Mesothelial cell of epicardium (in vitro differentiated cells): ENCODE measurements around the gene DSC2. TPM values are rescaled to one million over a fixed set of nuclear protein-coding genes. Genes with fewer than 3 reads are reported as not detected.

ENCODE experiments used
- DNase-seq, 2 experiments: peaks; one replicate each; pipeline ENCODE4 v3.0.0; 2021; ENCODE audit warnings: low spot score in 2 of 2; ENCODE audit not compliant: unreplicated experiment in 2 of 2
- H3K27ac Mint-ChIP-seq: 2 replicates; pipeline ENCODE4 v1.8.0; 2021; ENCODE audit warnings: mixed read lengths
- H3K27me3 Mint-ChIP-seq: 2 replicates; pipeline ENCODE4 v1.8.0; 2021; ENCODE audit warnings: low read depth, mixed read lengths
- H3K36me3 Mint-ChIP-seq: 2 replicates; pipeline ENCODE4 v1.8.0; 2021; ENCODE audit warnings: mixed read lengths
- H3K4me1 Mint-ChIP-seq: 2 replicates; pipeline ENCODE4 v1.8.0; 2021; ENCODE audit warnings: mixed read lengths
- H3K4me3 Mint-ChIP-seq: 2 replicates; pipeline ENCODE4 v1.8.0; 2021; ENCODE audit warnings: mild to moderate bottlenecking, moderate library complexity, mixed read lengths
- H3K9me3 Mint-ChIP-seq: 2 replicates; pipeline ENCODE4 v1.8.0; 2021; ENCODE audit warnings: mixed read lengths
- total RNA-seq: library from RNA; stranded (reverse); gene quantifications from 3 replicates; pipeline ENCODE4 v1.2.1, GENCODE V29; 2021
- TF ChIP-seq, protein P1 (sequence below): fragments of 200-600 bp; sonication (generic); IDR thresholded peaks from one replicate; pipeline ENCODE4 v1.5.0; 2021; ENCODE audit warnings: antibody characterized with exemption; ENCODE audit not compliant: unreplicated experiment

Gene DSC2
- total RNA-seq, 1 donor from 2014 or later, result 61.3 TPM

DNA sequence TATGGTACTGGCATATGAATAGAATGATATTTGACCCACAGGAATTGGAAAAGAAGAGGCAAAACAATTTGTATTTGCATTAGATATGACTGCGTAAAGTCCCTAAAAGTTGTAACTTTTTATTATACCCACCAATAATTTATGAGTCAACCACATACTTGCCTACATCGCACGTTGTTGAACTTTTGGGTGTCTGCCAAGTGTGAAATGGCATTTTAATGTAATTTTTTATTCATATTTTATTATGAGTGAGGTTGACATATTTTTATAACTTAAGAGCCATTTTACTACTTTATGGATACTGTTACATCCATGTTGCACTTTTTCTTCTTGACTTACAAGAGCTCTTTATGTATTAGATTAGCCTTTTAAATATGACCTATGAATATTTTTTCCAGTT, 4.6 kb downstream of the DSC2 start:
- Mint-ChIP-seq H3K27me3 (no peaks in the 10 kb centered on the region), H3K36me3 (peaks cover 6% of the 10 kb centered on the region), H3K4me1 (peaks cover 32% of the 10 kb centered on the region), H3K4me3 (no peak overlapping the region), H3K9me3 (no peaks in the 10 kb centered on the region), H3K27ac (no peak overlapping the region)
- DNase-seq, result no peak
- TF ChIP-seq, protein P1, sequence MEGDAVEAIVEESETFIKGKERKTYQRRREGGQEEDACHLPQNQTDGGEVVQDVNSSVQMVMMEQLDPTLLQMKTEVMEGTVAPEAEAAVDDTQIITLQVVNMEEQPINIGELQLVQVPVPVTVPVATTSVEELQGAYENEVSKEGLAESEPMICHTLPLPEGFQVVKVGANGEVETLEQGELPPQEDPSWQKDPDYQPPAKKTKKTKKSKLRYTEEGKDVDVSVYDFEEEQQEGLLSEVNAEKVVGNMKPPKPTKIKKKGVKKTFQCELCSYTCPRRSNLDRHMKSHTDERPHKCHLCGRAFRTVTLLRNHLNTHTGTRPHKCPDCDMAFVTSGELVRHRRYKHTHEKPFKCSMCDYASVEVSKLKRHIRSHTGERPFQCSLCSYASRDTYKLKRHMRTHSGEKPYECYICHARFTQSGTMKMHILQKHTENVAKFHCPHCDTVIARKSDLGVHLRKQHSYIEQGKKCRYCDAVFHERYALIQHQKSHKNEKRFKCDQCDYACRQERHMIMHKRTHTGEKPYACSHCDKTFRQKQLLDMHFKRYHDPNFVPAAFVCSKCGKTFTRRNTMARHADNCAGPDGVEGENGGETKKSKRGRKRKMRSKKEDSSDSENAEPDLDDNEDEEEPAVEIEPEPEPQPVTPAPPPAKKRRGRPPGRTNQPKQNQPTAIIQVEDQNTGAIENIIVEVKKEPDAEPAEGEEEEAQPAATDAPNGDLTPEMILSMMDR, result no peak

DNA sequence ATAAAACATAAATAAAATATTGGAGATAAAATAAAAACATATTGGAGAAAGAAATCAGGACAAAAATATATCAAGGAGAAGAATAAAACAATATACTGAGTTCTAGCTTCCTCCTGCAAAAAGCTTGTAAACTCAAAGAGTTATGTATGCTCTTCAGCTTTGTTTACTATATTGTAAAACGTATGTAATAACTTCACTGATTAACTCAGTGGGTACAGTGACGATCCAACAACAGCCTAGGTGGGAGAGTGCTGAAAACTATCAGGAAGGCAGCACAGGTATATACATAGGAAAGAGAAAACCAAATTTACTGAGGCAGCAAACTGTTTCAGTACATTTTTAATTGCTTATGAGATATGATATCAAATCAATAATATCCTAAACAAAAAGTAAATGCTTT, 8.3 kb downstream of the DSC2 start:
- Mint-ChIP-seq H3K36me3 (peaks cover 34% of the 10 kb centered on the region), H3K27ac (no peak overlapping the region), H3K4me3 (no peak overlapping the region), H3K27me3 (no peaks in the 10 kb centered on the region), H3K4me1 (peaks cover 11% of the 10 kb centered on the region), H3K9me3 (no peaks in the 10 kb centered on the region)
- DNase-seq, result no peak
- TF ChIP-seq, protein P1, result no peak

DNA sequence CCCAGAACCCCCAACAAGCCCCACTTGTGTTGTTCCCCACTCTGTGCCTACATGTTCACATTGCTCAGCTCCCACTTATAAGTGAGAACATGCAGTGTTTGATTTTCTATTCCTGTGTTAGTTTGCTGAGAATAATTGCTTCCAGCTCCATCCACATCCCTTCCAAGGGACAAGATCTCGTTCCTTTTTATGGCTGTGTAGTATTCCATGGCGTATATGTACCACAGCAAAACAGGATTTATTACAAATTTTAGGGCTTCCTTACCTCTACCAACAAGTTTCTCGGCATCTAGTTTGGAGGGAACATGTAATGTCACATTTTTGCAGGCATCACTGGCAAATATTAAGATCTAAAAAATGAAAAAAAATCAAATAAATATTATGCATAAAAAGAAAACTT, 8.9 kb downstream of the DSC2 start:
- Mint-ChIP-seq H3K4me3 (no peak overlapping the region), H3K4me1 (peaks cover 8% of the 10 kb centered on the region)

DNA sequence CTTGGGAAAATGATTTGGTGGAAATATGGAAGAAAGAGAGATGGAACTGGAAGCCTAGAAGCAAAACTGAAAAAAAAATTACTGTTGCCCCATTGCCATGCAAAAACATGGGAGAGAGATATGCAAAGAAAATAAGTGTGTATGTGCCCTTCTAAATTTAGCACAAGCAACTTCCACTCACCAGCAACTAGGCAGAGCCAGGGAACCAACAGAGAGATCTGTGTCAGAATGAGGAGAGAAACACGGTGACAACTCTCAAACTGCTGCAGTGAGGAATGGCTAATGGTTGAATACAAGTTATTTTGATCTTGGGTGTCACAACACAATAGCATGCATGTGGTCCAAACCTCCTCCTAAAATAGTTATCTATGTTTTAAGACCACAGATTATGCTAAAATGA, 10.9 kb downstream of the DSC2 start:
- no peak overlapping the region for H3K27ac Mint-ChIP-seq
- H3K4me3 Mint-ChIP-seq, result no peak overlapping the region
- TF ChIP-seq, protein P1, result no peak
- peaks cover 46% of the 10 kb centered on the region for H3K36me3 Mint-ChIP-seq
- no peaks in the 10 kb centered on the region for H3K9me3 Mint-ChIP-seq
- DNase-seq, result no peak
- no peaks in the 10 kb centered on the region for H3K27me3 Mint-ChIP-seq
- H3K4me1 Mint-ChIP-seq, result peaks cover 5% of the 10 kb centered on the region

More for the DNA sequence above, 8.9 kb downstream of the DSC2 start:
- no peak for DNase-seq
- TF ChIP-seq, protein P1, result no peak
- no peaks in the 10 kb centered on the region for H3K27me3 Mint-ChIP-seq
- no peaks in the 10 kb centered on the region for H3K9me3 Mint-ChIP-seq
- no peak overlapping the region for H3K27ac Mint-ChIP-seq
- peaks cover 34% of the 10 kb centered on the region for H3K36me3 Mint-ChIP-seq

DNA sequence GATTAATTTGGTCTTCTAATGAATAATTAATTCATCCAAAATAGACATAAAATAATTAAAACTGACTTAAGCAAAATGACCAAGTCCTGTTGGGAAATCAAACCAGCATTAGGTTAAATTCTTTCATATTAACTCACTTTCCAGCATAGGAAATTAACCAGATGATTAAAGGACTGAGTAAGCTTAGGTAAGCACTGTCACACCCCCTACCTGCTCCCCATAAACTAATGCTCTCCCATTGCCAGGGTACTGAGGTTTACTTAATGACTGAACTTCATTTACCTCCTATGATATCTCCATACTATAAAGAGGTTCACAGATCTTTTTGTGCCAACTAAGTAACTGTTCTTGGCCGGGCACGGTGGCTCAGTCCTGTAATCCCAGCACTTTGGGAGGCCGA, 13.7 kb downstream of the DSC2 start:
- Mint-ChIP-seq H3K27ac (no peak overlapping the region), H3K4me1 (no peaks in the 10 kb centered on the region), H3K9me3 (no peaks in the 10 kb centered on the region), H3K4me3 (no peak overlapping the region), H3K36me3 (peaks cover 48% of the 10 kb centered on the region), H3K27me3 (no peaks in the 10 kb centered on the region)
- no peak for DNase-seq
- TF ChIP-seq, protein P1, result no peak

DNA sequence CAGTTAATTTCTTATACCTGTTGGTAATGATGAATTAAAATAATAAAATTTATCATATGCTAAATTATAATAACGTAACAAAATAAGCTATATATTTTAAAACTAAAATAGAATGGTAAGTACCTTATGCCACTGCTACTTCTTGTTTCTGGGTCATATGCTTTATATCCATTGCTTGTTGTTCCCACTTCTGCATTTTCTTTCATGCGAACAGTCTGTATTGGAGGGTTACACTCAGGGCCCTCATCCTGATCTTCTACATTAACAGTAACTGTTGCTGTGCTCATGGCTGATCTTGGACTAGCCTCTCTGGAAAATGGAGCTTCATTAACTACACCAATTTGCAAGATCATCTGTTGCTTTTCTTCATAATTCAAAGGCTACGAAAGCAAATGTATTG, 22.2 kb downstream of the DSC2 start:
- H3K4me1 Mint-ChIP-seq, result peaks cover 1% of the 10 kb centered on the region

More for the DNA sequence above, 22.2 kb downstream of the DSC2 start:
- peaks cover 51% of the 10 kb centered on the region for H3K36me3 Mint-ChIP-seq
- DNase-seq, result no peak
- H3K9me3 Mint-ChIP-seq, result peaks cover 19% of the 10 kb centered on the region
- TF ChIP-seq, protein P1, result no peak
- H3K27ac Mint-ChIP-seq, result no peak overlapping the region
- no peaks in the 10 kb centered on the region for H3K27me3 Mint-ChIP-seq
- no peak overlapping the region for H3K4me3 Mint-ChIP-seq
